GM19099 (cell line): ENCODE measurements around the gene LRRC45.

Experiments used
- POLR2A ChIP-seq: IDR thresholded peaks from 3 replicates; pipeline ENCODE4 v1.6.1; 2011; ENCODE audit warnings: low read depth; ENCODE audit not compliant: insufficient read length; ENCODE audit errors: extremely low read depth

Gene LRRC45

DNA sequence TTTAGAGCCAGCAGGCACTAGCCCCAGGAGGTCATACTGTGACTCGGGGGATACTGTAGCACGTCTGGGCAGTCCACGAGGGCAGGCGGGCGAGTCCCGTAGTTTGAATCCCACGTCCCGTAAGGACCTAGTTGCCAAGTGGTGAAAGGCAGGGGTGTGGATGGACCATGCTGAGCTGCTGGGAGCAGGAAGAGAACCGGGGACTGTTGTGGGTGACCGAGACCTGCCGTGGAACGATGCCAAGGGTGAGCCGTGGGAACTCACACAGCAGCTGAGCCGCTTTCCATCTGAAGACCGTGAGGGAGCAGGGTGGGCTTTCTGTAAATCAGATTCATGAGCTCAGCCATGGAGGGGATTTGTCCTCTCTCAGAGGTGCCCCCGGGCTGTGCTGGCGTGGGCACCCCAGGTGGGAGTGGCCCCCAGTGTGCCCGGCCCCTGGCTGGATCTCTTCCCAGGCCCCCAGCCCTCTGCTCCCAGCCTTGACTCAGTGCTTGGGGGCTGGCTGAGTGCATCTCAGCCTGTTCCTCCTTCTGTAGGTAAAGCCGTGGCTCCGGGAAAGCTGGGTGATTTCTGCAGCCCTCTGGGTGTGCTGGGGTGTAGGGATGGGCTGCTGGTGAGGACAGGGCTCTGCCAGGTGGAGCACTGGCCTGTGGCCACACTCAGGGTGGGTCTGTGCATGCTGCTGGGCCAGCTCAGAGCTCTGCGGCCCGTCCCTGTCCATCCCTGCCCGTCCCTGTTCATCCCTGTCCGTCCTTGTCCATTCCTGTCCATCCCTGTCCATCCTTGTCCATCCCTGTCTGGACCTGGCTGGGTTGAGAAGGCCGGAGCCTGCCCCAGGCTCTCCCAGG is 32.0 kb upstream of the LRRC45 start:
- no peak for TF ChIP-seq POLR2A

DNA sequence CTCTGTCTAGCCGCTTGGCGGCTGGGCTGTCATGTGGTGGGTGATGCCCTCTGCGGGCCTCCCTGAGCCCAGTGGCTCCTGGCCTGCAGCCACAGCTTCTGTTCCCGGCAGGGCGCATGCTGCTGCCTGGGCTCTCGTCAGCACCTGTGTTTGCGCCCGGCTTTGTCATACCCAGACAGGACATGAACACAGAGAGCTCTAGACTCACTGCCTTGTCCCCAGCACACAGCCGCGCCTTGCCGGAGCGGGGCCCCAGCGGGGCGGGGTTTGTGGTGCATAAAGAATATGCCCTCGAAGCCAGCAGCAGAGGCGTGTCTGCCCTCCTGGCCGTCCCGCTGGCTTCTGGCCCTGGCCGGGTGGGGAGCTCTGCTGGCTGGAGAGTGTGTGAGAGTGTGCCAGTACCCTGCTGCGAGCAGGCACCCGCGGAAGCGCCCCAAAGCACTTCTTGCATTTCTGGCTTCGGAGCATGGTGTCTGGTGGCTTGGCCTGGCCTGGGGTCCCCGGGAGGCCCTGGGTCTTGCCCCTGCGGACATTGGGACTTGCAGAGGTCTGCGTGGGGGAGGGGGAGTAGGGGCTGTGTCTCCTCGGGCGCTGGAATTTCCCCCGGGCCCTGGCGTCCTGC is 31.3 kb upstream of the LRRC45 start:
- no peak for TF ChIP-seq POLR2A

DNA sequence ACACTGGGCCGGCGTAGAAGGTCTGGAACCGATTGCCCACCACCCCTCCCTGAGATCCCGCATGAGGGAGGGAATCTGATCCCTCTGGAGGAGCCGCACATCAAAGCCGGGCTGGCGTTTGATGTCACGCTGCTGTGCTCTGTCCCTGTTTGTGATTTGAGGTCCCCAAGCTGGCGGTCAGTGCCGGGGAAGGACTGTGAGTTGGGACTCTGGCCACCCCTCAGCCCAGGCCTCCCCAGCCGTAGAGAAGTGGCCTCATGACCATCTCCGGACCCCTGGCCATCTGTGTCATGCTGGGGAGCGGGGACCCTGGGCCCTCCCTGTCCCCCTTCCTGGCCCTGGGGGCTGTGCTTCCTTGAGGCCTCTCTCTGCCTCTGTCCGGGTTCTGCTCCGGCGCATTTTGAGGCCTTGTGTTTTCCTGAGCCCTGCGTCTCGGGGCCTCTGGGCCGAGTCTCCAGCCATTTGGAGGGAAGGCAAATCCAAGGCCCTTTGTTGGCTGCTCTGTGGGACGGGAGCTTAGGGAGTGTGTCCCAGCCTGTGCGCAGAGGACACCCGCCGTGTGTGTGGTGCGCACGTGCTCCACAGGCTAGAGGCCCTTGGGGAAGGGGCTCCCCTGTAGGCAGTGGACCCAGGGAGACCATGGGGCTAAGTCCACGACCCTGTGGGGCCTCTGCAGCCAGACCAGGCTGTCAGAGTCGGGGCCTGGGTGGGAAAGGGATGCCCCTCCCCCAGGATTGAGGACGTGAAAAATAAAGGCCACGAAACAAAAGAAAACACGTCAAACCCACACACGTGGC is 30.6 kb upstream of the LRRC45 start:
- no peak for TF ChIP-seq POLR2A

DNA sequence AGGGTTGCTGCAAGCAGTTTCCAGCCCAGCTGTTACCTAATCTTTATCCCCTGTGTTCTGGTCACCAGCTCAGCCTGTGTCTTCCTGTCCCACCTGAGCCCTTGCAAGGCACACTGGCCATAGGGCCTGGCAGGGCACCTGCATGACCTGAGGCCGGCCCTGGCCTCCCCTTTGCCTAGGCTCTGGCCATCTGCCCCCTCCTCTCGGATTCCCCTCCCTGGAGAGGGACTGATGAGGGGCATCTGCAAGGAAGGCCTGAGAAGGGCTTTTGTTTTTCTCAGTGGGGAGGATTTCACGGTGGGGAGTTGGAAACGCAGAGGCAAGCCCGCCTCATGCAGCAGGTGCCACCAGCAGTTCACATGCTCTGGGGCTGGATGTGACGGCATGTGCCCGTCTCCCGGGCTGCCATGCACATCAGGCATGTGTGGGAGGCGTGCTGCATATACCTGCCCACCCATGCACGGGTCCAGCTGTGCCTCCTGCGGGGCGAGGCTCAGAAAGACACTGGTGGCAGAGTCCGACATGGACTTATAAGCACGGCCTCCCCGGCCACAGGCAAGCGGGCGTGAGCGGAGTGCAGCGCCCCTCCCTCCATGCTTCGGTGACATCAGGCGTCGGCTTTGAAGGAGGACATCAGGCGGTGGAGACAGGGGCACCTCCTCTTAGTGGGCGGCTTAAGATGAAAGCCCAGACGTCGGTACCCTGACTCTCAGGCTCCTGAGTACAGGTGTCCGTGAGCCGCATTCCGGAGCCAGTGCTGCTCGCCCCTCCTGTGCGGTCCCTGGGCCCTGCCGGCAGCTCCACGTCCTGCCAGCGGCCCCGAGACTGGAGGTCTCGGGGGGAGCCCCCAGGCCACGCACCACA is 29.1 kb upstream of the LRRC45 start:
- TF ChIP-seq POLR2A, result no peak

DNA sequence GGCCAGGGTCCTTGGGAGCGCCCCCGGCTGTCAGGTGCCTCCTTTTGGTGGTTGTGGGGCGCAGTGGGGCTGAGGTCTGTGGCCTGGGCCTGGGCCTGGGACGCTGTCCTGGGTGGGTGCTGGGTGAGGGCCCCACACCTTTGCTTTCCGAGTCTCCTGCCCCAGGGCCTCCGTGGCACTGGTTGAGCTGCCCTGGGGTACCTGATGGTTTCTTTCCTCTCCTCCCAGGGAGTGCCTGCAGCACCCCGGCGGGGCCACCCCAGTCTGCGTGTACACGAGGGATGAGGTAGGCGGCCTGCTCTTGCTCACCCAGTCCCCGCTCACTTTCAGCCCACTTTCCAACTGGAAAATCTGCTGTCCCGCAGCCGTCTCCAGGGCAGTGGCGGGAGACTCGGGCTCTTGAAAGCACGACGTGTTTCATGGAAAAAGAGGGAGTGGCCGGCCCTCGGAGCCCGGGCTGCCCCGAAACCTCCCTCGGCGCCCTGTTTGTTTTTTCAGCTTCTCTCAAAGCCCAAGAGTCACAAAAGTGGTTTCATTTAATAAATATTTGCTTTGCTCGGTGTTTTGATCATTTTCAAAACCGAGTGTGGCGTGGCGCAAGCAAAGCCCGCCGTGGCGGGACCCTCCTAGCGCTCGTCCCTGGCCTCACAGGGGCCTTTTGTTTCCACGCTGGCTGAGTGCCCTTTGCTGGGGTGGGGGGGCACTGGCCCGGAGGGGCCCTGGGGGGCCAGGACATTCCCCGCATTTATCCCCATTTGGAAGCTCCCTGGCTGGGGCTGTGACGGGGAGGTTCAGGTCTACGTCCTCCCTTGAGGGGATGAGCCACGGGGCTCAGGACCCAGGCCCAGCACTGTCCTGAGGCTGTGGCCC is 28.3 kb upstream of the LRRC45 start:
- TF ChIP-seq POLR2A, result no peak

DNA sequence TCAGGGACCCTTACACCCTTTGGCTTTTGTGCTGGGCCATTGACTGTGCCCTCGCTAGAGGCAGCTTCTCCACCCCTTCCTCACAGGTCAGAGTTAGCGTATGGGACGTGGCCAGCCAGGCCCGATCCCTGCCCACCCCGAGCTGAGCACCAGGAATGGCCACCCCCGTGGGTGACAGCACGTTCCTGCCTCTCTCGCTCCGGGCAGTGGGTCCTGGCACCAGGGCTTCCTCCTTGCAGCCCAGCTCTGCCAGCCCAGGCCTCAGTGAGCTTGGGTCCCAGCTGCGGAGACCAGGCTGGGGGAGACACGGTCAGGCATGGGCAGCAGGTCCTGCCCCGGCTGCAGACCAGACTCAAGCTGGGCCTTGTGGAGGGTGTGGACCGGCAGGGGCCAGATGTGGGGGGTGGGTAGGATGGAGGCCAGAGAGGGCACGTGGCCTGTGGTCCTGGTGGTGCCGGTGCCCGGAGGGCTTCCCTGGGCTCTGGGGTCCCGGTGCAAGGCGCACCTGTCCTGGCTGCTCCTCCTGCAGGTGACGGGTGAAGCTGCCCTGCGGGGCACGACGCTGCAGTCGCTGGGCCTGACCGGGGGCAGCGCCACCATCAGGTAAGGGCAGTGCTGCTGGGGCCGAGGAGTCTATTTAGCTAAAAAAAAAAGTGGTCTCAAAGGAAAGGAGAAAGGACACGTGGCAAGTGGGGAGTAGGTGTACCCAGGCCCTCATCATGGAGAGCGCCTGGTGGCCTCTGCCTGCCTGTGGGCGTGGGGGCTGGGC is 27.5 kb upstream of the LRRC45 start:
- TF ChIP-seq POLR2A, result no peak

DNA sequence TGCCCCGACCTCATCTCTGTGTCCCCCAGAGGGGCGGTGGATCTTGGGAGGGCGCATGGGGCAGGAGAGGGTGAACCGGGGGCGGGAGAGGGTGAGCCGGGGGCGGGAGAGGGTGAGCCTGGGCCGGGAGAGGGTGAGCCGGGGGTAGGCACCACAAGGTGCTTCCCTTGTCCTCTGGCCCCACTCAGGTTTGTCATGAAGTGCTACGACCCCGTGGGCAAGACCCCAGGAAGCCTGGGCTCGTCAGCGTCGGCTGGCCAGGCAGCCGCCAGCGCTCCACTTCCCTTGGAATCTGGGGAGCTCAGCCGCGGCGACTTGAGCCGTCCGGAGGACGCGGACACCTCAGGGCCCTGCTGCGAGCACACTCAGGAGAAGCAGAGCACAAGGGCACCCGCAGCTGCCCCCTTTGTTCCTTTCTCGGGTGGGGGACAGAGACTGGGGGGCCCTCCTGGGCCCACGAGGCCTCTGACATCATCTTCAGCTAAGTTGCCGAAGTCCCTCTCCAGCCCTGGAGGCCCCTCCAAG is 26.8 kb upstream of the LRRC45 start:
- no peak for TF ChIP-seq POLR2A

DNA sequence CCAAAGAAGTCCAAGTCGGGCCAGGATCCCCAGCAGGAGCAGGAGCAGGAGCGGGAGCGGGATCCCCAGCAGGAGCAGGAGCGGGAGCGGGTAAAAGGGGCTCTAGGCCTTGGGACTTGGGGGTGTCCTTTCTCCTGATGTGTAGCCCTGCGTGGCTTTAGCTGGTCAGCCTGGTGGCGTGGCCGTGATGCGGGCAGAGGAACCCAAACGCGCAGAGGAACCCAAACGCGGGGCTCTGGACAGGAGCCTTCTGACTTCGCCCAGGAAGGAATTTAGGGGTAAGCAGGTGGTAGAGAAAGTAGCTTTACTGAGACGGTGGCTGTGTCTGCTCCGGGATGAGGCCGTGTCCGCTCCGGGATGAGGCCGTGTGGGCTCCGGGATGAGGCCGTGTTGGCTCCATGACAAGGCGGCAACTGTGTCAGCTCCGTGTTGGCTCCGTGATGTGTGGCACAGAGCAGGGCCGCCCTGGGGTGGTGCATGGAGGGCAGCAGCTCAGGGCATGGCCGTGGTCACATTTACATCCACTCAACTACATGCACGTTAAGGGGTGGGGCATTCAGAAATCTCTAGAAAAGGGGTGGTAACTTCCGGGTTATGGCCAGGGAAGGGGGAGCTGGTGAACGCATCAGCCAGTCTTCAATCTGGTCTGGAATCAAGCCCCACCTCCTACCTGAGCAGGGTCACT is 26.2 kb upstream of the LRRC45 start:
- TF ChIP-seq POLR2A, result no peak

DNA sequence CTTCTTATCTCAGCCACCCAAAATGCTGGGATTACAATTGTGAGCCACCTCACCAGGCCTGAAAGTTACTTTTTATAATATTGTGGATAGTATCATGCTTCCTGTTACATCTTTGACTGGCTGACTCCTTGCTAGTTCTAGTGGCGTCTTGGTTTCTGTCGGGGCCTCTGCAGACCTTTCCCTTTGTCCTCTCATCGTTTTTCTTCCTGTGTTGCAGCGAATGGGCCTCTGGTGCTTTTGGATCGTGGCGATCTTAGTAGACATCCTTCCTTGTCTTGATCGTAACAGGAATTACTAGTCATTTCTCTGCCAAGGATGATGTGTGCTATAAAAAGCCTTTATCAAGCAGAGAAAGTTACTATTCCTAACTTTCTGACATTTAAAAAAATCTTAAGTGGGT is 24.9 kb upstream of the LRRC45 start:
- no peak for TF ChIP-seq POLR2A

DNA sequence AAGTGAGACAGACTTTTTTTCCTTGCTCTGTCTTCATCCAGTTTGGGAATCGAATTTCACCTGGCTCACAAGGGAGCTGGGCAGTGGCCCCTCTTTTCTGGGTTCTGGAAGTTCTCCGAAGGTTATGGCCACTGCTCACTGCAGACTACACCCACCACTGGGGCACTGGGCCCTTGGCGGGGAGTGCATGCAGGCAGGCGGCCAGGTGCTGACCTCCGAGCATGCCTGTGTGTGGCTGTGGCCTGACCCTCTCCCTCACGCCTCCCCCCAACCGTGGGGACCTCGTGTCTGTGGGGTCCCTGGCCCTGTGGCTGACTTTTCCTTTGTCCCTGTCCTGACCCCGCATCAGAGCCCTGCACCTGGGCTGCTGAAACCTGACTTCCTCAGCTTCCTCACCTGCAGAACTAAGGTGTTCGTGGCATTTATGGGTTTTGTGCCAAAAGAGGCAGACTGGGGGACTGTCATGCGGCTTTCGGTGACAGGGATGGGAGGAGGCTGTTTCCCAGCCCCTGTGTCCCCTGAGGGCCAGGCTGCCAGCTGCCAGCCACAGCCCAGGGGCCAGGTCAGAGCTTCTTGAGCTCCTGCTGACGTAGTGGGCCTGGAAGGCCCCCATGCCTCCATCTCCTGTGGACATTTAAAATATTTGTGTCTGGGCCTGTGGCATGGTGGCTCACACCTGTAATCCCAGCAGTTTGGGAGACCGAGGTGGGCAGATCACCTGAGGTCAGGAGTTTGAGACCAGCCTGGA is 24.2 kb upstream of the LRRC45 start:
- no peak for TF ChIP-seq POLR2A

DNA sequence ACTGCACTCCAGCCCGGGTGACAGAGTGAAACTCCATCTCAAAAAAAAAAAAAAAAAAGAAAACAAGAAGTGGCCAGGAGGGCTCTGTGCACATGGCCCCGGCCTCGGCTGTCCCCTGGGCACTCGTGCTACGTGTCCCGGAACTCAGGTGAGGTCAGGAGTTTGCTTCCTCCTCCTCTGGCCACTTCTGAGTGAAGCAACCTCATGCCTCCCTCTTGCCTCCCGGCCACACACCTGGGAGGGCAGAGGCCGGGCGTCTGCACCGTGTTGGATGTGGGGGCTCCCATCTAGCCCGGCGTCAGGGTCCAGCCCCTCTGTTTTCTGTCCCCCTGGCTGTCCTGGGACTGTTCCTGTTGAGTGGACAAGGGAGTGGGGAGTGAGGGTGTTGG is 23.5 kb upstream of the LRRC45 start:
- no peak for TF ChIP-seq POLR2A
